K562 (cell line): ENCODE measurements around the gene TTLL12. TPM values are rescaled to one million over a fixed set of nuclear protein-coding genes. Genes with fewer than 3 reads are reported as not detected.

Experiments
- ATAC-seq: fragments of 200-7000 bp; cut with Tn5 transposase; 3 replicates; pipeline ENCODE4 v1.9.1; 2020; ENCODE audit warnings: moderate library complexity
- BruUV-seq: library from RNA; stranded (reverse); fragments of 400-500 nt; replicated peaks from 2 replicates; lab custom pipeline; 2021; lab: Mats Ljungman, UMichigan
- CTCF ChIA-PET: fragments of 300-600 bp; formaldehyde crosslinking; extraction: SDS; loops from one replicate; lab custom pipeline; 2021; ENCODE audit warnings: low intra/inter-chr PET ratio; lab: Yijun Ruan, JAX
- POLR2A ChIA-PET: fragments of 300-600, 350-650 bp; sonication (Branson Sonifier 250); formaldehyde crosslinking; extraction: SDS; loops from one replicate; lab custom pipeline; 2021; ENCODE audit warnings: antibody characterized with exemption, inconsistent platforms; lab: Yijun Ruan, JAX
- DNase-seq, 4 experiments: peaks; one replicate each; pipeline versions ENCODE4 v3.0.0 to v3.0.0-alpha.2; 2011 to 2018; ENCODE audit warnings: low spot score in 3 of 4, mixed read lengths in 3 of 4; ENCODE audit errors: extremely low read depth in 1 of 4
- FAIRE-seq: peaks from 2 replicates; lab custom pipeline; 2011; peaks lifted over from hg19 to GRCh38; lab: Jason Lieb, UNC
- H2AFZ ChIP-seq: 2 replicates; pipeline ENCODE4 v1.6.0; 2011; ENCODE audit warnings: low read depth, low read length, control low read depth, inconsistent platforms
- H3K27ac ChIP-seq: fragments of 200-600 bp; 3 replicates; pipeline ENCODE4 v1.8.0; 2011; ENCODE audit warnings: low read depth, mild to moderate bottlenecking, control low read depth, inconsistent platforms, low read length, moderate library complexity, mixed read lengths; ENCODE audit errors: extremely low read depth
- H3K27me3 ChIP-seq, 2 experiments: fragments of 300-600 bp in 1 of 2; 2 replicates in 1 of 2; 3 replicates in 1 of 2; pipeline versions ENCODE4 v1.6.0 to v1.8.0; 2011; ENCODE audit warnings: inconsistent platforms in 2 of 2, low read length in 2 of 2, mild to moderate bottlenecking in 1 of 2, mixed read lengths in 1 of 2, moderate library complexity in 1 of 2; ENCODE audit not compliant: control insufficient read depth in 2 of 2, insufficient read depth in 2 of 2
- H3K36me3 ChIP-seq: fragments of 300-600 bp; 3 replicates; pipeline ENCODE4 v1.8.0; 2011; ENCODE audit warnings: mild to moderate bottlenecking, low read length, inconsistent platforms; ENCODE audit not compliant: control insufficient read depth, insufficient read depth
- H3K4me1 ChIP-seq, 2 experiments: fragments of 200-600 bp in 1 of 2; replicated peaks in 1 of 2; 2 replicates in 1 of 2; 3 replicates in 1 of 2; pipeline versions ENCODE4 v1.5.1 to v1.8.0; 2011; ENCODE audit warnings: inconsistent platforms in 2 of 2, low read length in 2 of 2, mild to moderate bottlenecking in 1 of 2, mixed read lengths in 1 of 2, moderate library complexity in 1 of 2; ENCODE audit not compliant: control insufficient read depth in 2 of 2, insufficient read depth in 2 of 2
- H3K4me2 ChIP-seq: 2 replicates; pipeline ENCODE4 v1.6.1; 2011; ENCODE audit warnings: low read length, control low read depth, inconsistent platforms, mixed read lengths; ENCODE audit not compliant: insufficient read depth
- H3K4me3 ChIP-seq: fragments of 200-600 bp; sonication (generic), shearing (Covaris generic); 2 replicates; pipeline ENCODE4 v1.5.1; 2016; ENCODE audit warnings: control low read depth, inconsistent platforms
- H3K79me2 ChIP-seq: fragments of 200-600 bp; 3 replicates; pipeline ENCODE4 v1.8.0; 2011; ENCODE audit warnings: low read length, inconsistent platforms; ENCODE audit not compliant: control insufficient read depth, insufficient read depth
- H3K9ac ChIP-seq, 2 experiments: 2 replicates each; pipeline versions ENCODE4 v1.6.0 to v1.6.1; 2011; ENCODE audit warnings: low read depth in 2 of 2, low read length in 2 of 2, control low read depth in 1 of 2, inconsistent platforms in 1 of 2, mild to moderate bottlenecking in 1 of 2, mixed read lengths in 1 of 2; ENCODE audit not compliant: insufficient read depth in 1 of 2
- H3K9me1 ChIP-seq: one replicate; pipeline ENCODE4 v1.6.0; 2011; ENCODE audit warnings: inconsistent platforms, mild to moderate bottlenecking, low read length, moderate library complexity; ENCODE audit not compliant: control insufficient read depth, insufficient read depth
- H3K9me3 ChIP-seq: replicated peaks from 2 replicates; pipeline ENCODE4 v1.5.1; 2011; ENCODE audit warnings: low read depth, low read length, inconsistent platforms; ENCODE audit not compliant: control insufficient read depth, insufficient read depth
- H4K20me1 ChIP-seq: replicated peaks from 2 replicates; pipeline ENCODE4 v1.6.1; 2011; ENCODE audit warnings: low read length, inconsistent platforms, mixed read lengths; ENCODE audit not compliant: control insufficient read depth, insufficient read depth
- ASH1L ChIP-seq: fragments of 450-650 bp; IDR thresholded peaks from 2 replicates; pipeline ENCODE4 v1.6.1; 2018; ENCODE audit warnings: borderline replicate concordance, mild to moderate bottlenecking, low read depth; ENCODE audit not compliant: partially characterized antibody
- BMI1 ChIP-seq: fragments of 150-350 bp; IDR thresholded peaks from 2 replicates; pipeline ENCODE4 v1.6.1; 2014; ENCODE audit warnings: low read length
- DMBX1 ChIP-seq: fragments of 250-450 bp; sonication (Bioruptor Pico); IDR thresholded peaks from 2 replicates; pipeline ENCODE4 v1.8.0; 2022; ENCODE audit warnings: inconsistent platforms, mild to moderate bottlenecking, moderate library complexity, borderline replicate concordance
- FIP1L1 ChIP-seq: fragments of 200-400 bp; formaldehyde crosslinking; IDR thresholded peaks from 2 replicates; pipeline ENCODE4 v1.6.1; 2018; ENCODE audit warnings: mild to moderate bottlenecking, low read depth, low read length; ENCODE audit not compliant: poor library complexity, severe bottlenecking
- KAT8 ChIP-seq: fragments of 450-650 bp; IDR thresholded peaks from 2 replicates; pipeline ENCODE4 v1.6.1; 2016; ENCODE audit warnings: low read depth, mild to moderate bottlenecking
- LEF1 ChIP-seq: fragments of 450-650 bp; IDR thresholded peaks from 2 replicates; pipeline ENCODE4 v1.6.1; 2016; ENCODE audit warnings: mild to moderate bottlenecking
- NFE2L1 ChIP-seq: fragments of 450-650 bp; IDR thresholded peaks from 2 replicates; pipeline ENCODE4 v1.6.1; 2016; ENCODE audit warnings: missing genetic modification characterization, low read depth, mild to moderate bottlenecking, missing compliant biosample characterization, moderate library complexity, borderline replicate concordance
- RAD21 ChIP-seq, 2 experiments: fragments of 250-450 bp in 1 of 2; fragments of 450-650 bp in 1 of 2; sonication (Bioruptor Pico) in 1 of 2; formaldehyde crosslinking in 1 of 2; IDR thresholded peaks in 1 of 2; conservative IDR thresholded peaks in 1 of 2; 2 replicates each; pipeline versions ENCODE4 v1.4.0 to v1.8.0; 2020 to 2022; ENCODE audit warnings: mild to moderate bottlenecking in 2 of 2, moderate library complexity in 1 of 2
- RBM15 ChIP-seq: fragments of 200-400 bp; formaldehyde crosslinking; IDR thresholded peaks from 2 replicates; pipeline ENCODE4 v1.6.1; 2018; ENCODE audit warnings: mild to moderate bottlenecking, low read length, moderate library complexity; ENCODE audit not compliant: insufficient read depth
- SIN3B ChIP-seq: fragments of 450-650 bp; IDR thresholded peaks from 2 replicates; pipeline ENCODE4 v1.6.1; 2017; ENCODE audit warnings: low read depth, mild to moderate bottlenecking, moderate library complexity
- TCF7L2 ChIP-seq: fragments of 150-350 bp; IDR thresholded peaks from 2 replicates; pipeline ENCODE4 v1.6.1; 2016; ENCODE audit warnings: low read depth, mild to moderate bottlenecking, low read length, moderate library complexity
- XRCC4 ChIP-seq: IDR thresholded peaks from one replicate; pipeline ENCODE4 v1.6.1; 2011; ENCODE audit not compliant: insufficient read depth, insufficient read length; ENCODE audit errors: extremely low read depth
- ZFP1 ChIP-seq: fragments of 450-650 bp; formaldehyde crosslinking; IDR thresholded peaks from 2 replicates; pipeline ENCODE4 v1.4.0; 2020; ENCODE audit warnings: mild to moderate bottlenecking, mixed read lengths
- ZNF121 ChIP-seq: sonication (generic); formaldehyde crosslinking; conservative IDR thresholded peaks from 2 replicates; pipeline ENCODE4 v1.8.0; 2022; ENCODE audit warnings: missing genetic modification reagents
- ZNF778 ChIP-seq: fragments of 450-650 bp; formaldehyde crosslinking; IDR thresholded peaks from 2 replicates; pipeline ENCODE4 v1.4.0; 2020; ENCODE audit warnings: mild to moderate bottlenecking, moderate library complexity
- WGBS: fragments of 100-300 bp; shearing (Covaris generic); methylation state at CpG from one replicate; pipeline ENCODE4 v1.1.6; 2016; ENCODE audit warnings: low coverage, mixed read lengths; ENCODE audit not compliant: insufficient coverage; ENCODE audit errors: missing lambda C conversion rate; 5-methylcytosine and 5-hydroxymethylcytosine counted together
- in situ Hi-C: fragments of 300-500 bp; cut with MboI; formaldehyde crosslinking; loops from 4 replicates; pipeline ENCODE4 v1.15.0; 2018; ENCODE audit warnings: inconsistent platforms, mixed read lengths
- intact Hi-C: fragments of 100-400 bp; cut with micrococcal nuclease; formaldehyde crosslinking; loops from 2 replicates; pipeline ENCODE4 v1.14.2; 2022
- polyA plus RNA-seq, 8 experiments: library from polyadenylated mRNA; depleted of rRNA in 4 of 8; stranded (reverse) in 5 of 8; unstranded in 3 of 8; fragments of >200 nt; fragmentation: Nextera tagmentation in 2 of 8; fragmentation: Illumina TruSeq in 1 of 8; extraction: Ambion mirVana in 2 of 8; extraction: Trizol in 1 of 8; gene quantifications; 2 replicates each; pipeline versions ENCODE4 v1.2.1 to v1.2.3, GENCODE V29; 2011 to 2014; ENCODE audit warnings: inconsistent platforms in 1 of 8, missing spikeins in 1 of 8
- total RNA-seq, 7 experiments: library from RNA; depleted of rRNA in 6 of 7; stranded (reverse); fragments of >200 nt in 6 of 7; fragmentation: Illumina TruSeq in 2 of 7; extraction: Trizol in 2 of 7; gene quantifications; 2 replicates each; pipeline versions ENCODE4 v1.2.1 to v1.2.3, GENCODE V29; 2011 to 2021; ENCODE audit warnings: low replicate concordance in 1 of 7
- TF ChIP-seq, protein P1 (sequence below): sonication (generic); formaldehyde crosslinking; IDR thresholded peaks from 2 replicates; pipeline ENCODE4 v1.8.0; 2022; ENCODE audit warnings: mild to moderate bottlenecking, missing genetic modification reagents
- TF ChIP-seq, protein P2 (sequence below): sonication (generic); formaldehyde crosslinking; IDR thresholded peaks from 2 replicates; pipeline ENCODE4 v1.8.0; 2022; ENCODE audit warnings: mild to moderate bottlenecking, missing genetic modification reagents

The TTLL12 gene
- total and polyA plus RNA-seq, 9 of the 15 experiments (the other 6 are each of a cell fraction or from before 2014, with no cell fraction given): 1.3 to 128 (median 43.0) TPM

DNA sequence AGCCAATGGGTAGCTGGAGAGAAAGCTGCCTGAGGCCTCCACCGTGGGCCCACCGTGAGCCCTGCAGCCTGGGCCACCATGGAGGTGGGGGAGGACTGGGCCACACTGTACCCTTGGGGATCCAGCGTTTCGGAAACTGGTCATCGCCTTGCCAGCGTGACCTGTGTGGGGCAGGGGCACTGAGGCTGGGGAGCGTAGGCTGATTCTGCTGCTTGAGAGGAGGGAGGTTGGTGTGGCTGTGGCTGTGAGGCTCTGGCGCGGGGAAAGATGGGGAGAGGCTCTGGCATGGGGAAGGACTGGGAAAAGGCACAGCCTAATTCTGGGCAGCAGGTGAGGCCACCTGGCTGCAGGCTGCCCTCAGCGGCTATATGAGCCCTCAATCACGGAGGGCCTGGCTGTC lies 12.6 kb upstream of the TTLL12 start (continued):
- TF ChIP-seq, protein P1, sequence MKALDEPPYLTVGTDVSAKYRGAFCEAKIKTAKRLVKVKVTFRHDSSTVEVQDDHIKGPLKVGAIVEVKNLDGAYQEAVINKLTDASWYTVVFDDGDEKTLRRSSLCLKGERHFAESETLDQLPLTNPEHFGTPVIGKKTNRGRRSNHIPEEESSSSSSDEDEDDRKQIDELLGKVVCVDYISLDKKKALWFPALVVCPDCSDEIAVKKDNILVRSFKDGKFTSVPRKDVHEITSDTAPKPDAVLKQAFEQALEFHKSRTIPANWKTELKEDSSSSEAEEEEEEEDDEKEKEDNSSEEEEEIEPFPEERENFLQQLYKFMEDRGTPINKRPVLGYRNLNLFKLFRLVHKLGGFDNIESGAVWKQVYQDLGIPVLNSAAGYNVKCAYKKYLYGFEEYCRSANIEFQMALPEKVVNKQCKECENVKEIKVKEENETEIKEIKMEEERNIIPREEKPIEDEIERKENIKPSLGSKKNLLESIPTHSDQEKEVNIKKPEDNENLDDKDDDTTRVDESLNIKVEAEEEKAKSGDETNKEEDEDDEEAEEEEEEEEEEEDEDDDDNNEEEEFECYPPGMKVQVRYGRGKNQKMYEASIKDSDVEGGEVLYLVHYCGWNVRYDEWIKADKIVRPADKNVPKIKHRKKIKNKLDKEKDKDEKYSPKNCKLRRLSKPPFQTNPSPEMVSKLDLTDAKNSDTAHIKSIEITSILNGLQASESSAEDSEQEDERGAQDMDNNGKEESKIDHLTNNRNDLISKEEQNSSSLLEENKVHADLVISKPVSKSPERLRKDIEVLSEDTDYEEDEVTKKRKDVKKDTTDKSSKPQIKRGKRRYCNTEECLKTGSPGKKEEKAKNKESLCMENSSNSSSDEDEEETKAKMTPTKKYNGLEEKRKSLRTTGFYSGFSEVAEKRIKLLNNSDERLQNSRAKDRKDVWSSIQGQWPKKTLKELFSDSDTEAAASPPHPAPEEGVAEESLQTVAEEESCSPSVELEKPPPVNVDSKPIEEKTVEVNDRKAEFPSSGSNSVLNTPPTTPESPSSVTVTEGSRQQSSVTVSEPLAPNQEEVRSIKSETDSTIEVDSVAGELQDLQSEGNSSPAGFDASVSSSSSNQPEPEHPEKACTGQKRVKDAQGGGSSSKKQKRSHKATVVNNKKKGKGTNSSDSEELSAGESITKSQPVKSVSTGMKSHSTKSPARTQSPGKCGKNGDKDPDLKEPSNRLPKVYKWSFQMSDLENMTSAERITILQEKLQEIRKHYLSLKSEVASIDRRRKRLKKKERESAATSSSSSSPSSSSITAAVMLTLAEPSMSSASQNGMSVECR (CRISPR knock-in tag): no peak
- TF ChIP-seq ZFP1 (CRISPR knock-in tag) (no peak), NFE2L1 (no peak), LEF1 (no peak), TCF7L2 (no peak)
- TF ChIP-seq, all 486 proteins: peak for 0

DNA sequence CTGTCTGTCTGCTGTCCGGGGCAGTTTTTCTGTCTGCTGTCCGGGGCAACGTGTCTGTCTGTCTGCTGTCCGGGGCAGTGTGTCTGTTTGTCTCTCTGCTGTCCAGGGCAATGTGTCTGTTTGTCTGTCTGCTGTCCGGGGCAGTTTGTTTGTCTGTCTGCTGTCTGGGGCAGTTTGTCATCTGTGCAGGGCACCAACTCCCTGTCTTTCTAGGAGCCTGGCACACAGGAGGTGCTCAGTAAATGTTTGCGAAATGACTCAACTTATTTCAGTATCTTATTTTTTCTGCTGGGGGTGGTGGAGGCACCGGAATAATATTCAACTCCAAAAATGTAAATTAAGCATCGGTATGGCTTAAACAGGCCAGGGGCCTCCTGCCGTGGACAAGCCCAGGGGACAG lies 12.0 kb upstream of the TTLL12 start:
- no peak for ATAC-seq
- TF ChIP-seq RAD21 (CRISPR knock-in tag; conservative IDR thresholded peaks at IDR 0.05 in 1 of 2, IDR thresholded peaks at IDR 0.05 in 1 of 2): no peak
- TF ChIP-seq KAT8: no peak
- no peak for TF ChIP-seq FIP1L1
- no peak for TF ChIP-seq ZNF121 (CRISPR knock-in tag)
- no peak for TF ChIP-seq ASH1L
- TF ChIP-seq ZNF778 (CRISPR knock-in tag): no peak
- no peak for TF ChIP-seq DMBX1 (CRISPR knock-in tag)
- no peak for TF ChIP-seq BMI1
- no peak for TF ChIP-seq XRCC4
- no peak for TF ChIP-seq SIN3B
- TF ChIP-seq RBM15: no peak
- TF ChIP-seq, protein P2, sequence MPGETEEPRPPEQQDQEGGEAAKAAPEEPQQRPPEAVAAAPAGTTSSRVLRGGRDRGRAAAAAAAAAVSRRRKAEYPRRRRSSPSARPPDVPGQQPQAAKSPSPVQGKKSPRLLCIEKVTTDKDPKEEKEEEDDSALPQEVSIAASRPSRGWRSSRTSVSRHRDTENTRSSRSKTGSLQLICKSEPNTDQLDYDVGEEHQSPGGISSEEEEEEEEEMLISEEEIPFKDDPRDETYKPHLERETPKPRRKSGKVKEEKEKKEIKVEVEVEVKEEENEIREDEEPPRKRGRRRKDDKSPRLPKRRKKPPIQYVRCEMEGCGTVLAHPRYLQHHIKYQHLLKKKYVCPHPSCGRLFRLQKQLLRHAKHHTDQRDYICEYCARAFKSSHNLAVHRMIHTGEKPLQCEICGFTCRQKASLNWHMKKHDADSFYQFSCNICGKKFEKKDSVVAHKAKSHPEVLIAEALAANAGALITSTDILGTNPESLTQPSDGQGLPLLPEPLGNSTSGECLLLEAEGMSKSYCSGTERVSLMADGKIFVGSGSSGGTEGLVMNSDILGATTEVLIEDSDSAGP: no peak

More for the DNA sequence above, 12.0 kb upstream of the TTLL12 start:
- Histone ChIP-seq H3K79me2 (no peaks in the 10 kb centered on the region), H3K9me1 (no peaks in the 10 kb centered on the region), H3K27me3 (peaks cover 0 to 11% of the 10 kb centered on the region in 2 experiments; a peak in 2 of 5 replicates), H3K27ac (no peak overlapping the region), H3K9ac (0 out of 4 replicates have a peak overlapping the region, but pooled peaks of 1 of the 2 experiments have one; percentile 20), H3K4me3 (no peak overlapping the region), H3K4me1 (peaks cover 0 to 10% of the 10 kb centered on the region in 2 experiments; a peak in 2 of 5 replicates), H3K36me3 (no peaks in the 10 kb centered on the region), H2AFZ (no peak overlapping the region), H3K9me3 (no peaks in the 10 kb centered on the region), H3K4me2 (no peak overlapping the region), H4K20me1 (no peaks in the 10 kb centered on the region)
- WGBS: 16% methylated on average over 7 of the region's 9 CpGs
- in situ Hi-C loops (no loop called here), intact Hi-C loops (no loop called here)
- no peak for DNase-seq
- ChIA-PET CTCF (interaction anchor here (0.7 kb wide), 1 partner anchor 143 kb away, joined by 4 read pairs; no protein-coding TSS in a partner anchor), POLR2A (no interaction called here)
- no TSS peak for BruUV-seq
- FAIRE-seq: no peak
